AG04450 (cell line): ENCODE results near the gene OR10H1. TPM values are rescaled to one million over a fixed set of nuclear protein-coding genes. Genes with fewer than 3 reads are reported as not detected.

Experiments used
- CTCF ChIA-PET: fragments of 300-600, 350-600 bp; formaldehyde crosslinking; extraction: SDS; loops from one replicate; lab custom pipeline; 2022; ENCODE audit warnings: antibody characterized with exemption, inconsistent platforms; lab: Charles Lee
- POLR2A ChIA-PET: fragments of 350-600 bp; formaldehyde crosslinking; extraction: SDS; loops from one replicate; lab custom pipeline; 2021; ENCODE audit warnings: antibody characterized with exemption, inconsistent platforms; lab: Yijun Ruan, JAX
- DNase-seq: peaks from one replicate; pipeline ENCODE4 v3.0.0-alpha.2; 2011; ENCODE audit warnings: low read depth, low spot score
- H3K27ac ChIP-seq: one replicate; pipeline ENCODE4 v1.5.1; 2012; ENCODE audit warnings: low read depth, low read length, control low read depth
- H3K27me3 ChIP-seq: one replicate; pipeline ENCODE4 v1.6.0; 2012; ENCODE audit warnings: low read length; ENCODE audit not compliant: control insufficient read depth, insufficient read depth
- H3K4me3 ChIP-seq: 2 replicates; pipeline ENCODE4 v1.5.1; 2011; ENCODE audit warnings: mild to moderate bottlenecking, low read depth, low read length, control low read depth
- H3K9me3 ChIP-seq: 2 replicates; pipeline ENCODE4 v1.5.1; 2012; ENCODE audit warnings: low read length; ENCODE audit not compliant: control insufficient read depth, insufficient read depth
- polyA plus RNA-seq: library from polyadenylated mRNA; depleted of rRNA; stranded (reverse); fragments of >200 nt; gene quantifications from 2 replicates; pipeline ENCODE4 v1.2.3, GENCODE V29; 2011
- TF ChIP-seq, protein P1 (sequence below): IDR thresholded peaks from 2 replicates; pipeline ENCODE4 v1.5.1; 2011; ENCODE audit warnings: low read depth, low read length, control low read depth, inconsistent platforms

The OR10H1 gene
- polyA plus RNA-seq, 1 experiment = not detected

GRCh38 chr19:15781661-15782060 lies 33.8 kb downstream of the OR10H1 start:
- H3K27me3 ChIP-seq = no peaks in the 10 kb centered on the region
- H3K27ac ChIP-seq = no peak overlapping the region
- ChIA-PET CTCF (no interaction called here), POLR2A (no interaction called here)
- no peak overlapping the region for H3K4me3 ChIP-seq
- peaks cover 40% of the 10 kb centered on the region for H3K9me3 ChIP-seq
- no peak for DNase-seq
- TF ChIP-seq, protein P1, sequence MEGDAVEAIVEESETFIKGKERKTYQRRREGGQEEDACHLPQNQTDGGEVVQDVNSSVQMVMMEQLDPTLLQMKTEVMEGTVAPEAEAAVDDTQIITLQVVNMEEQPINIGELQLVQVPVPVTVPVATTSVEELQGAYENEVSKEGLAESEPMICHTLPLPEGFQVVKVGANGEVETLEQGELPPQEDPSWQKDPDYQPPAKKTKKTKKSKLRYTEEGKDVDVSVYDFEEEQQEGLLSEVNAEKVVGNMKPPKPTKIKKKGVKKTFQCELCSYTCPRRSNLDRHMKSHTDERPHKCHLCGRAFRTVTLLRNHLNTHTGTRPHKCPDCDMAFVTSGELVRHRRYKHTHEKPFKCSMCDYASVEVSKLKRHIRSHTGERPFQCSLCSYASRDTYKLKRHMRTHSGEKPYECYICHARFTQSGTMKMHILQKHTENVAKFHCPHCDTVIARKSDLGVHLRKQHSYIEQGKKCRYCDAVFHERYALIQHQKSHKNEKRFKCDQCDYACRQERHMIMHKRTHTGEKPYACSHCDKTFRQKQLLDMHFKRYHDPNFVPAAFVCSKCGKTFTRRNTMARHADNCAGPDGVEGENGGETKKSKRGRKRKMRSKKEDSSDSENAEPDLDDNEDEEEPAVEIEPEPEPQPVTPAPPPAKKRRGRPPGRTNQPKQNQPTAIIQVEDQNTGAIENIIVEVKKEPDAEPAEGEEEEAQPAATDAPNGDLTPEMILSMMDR = no peak

DNA sequence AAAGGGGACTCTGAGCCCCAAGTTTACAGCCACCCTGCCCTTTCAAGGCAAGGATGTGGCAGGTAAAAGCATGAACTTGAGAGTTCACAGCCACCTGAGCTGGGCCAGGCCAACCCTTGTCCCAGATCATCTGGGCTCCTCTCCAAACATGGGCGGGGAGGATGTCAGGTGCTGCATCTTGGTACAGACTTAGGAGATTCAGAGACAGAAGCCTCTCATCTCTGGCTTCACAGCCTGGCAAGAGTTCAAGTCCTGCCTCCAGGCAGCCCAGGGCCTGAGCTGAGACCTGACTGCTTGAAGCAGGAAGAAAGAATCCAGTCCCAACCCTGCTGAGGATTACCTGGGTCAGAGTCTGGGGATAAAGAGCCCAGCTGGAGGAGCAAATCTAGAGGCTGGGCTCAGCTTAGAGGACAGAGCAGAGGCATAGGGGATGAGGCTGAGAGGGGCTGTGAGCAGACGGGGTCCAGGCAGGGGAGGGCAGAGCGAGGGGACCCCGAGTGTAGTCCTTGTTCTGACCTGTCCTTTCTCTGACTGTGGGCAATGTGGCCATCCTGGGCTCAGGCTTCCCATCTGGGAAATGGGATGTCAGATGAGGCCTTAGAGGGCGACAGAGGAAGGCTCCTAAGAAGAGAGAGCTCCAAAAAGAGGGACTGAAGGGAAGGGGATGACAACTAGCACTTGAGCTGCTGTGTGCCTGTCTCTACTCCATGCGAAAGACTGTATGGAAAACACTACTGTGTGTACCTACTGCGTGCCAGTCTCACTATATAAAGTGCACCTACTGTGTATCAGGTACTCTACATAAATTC lies 34.6 kb downstream of the OR10H1 start:
- ChIA-PET CTCF (no interaction called here), POLR2A (no interaction called here)
- Histone ChIP-seq H3K9me3 (peaks cover 42% of the 10 kb centered on the region), H3K4me3 (no peak overlapping the region), H3K27ac (no peak overlapping the region), H3K27me3 (no peaks in the 10 kb centered on the region)
- DNase-seq = no peak
- TF ChIP-seq, protein P1 = no peak

DNA sequence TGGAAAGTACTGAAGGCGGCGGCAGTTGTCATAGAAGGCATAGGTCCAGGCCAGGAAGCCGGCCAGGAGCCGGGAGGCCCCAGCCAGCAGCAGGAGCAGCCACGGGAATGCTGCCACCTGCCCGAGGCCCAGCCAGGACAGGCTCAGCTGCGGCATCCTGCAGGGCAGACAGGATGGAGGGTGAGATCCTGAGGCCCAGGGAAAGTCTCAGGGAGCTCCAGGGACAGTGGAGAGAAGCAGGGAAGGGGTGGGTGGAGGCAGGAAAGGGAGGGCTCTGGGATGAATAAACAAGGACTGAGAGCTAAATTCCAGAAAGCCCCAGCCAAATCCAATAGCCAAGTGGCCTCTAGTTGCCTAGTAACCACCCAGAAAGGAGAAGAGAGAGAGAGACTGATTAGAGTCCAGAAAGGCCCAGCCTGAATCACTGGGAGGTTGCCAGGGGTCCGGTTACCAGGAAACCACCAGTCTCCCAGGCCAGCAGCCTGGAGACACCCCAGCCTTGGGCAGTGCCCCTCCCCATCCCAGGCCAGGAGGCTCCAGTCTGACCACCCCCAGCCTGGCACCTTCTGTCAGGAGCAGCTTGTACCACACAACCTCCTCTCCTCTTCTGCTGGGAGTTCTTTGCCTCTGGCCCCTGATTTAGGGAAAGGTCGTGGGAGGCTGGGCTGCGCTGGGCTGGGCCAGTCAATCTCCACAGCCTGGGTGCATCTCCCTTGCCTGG lies 35.5 kb downstream of the OR10H1 start:
- Histone ChIP-seq H3K9me3 (peaks cover 48% of the 10 kb centered on the region), H3K27ac (no peak overlapping the region), H3K4me3 (no peak overlapping the region), H3K27me3 (no peaks in the 10 kb centered on the region)
- ChIA-PET POLR2A (no interaction called here), CTCF (no interaction called here)
- TF ChIP-seq, protein P1 = no peak
- no peak for DNase-seq

DNA sequence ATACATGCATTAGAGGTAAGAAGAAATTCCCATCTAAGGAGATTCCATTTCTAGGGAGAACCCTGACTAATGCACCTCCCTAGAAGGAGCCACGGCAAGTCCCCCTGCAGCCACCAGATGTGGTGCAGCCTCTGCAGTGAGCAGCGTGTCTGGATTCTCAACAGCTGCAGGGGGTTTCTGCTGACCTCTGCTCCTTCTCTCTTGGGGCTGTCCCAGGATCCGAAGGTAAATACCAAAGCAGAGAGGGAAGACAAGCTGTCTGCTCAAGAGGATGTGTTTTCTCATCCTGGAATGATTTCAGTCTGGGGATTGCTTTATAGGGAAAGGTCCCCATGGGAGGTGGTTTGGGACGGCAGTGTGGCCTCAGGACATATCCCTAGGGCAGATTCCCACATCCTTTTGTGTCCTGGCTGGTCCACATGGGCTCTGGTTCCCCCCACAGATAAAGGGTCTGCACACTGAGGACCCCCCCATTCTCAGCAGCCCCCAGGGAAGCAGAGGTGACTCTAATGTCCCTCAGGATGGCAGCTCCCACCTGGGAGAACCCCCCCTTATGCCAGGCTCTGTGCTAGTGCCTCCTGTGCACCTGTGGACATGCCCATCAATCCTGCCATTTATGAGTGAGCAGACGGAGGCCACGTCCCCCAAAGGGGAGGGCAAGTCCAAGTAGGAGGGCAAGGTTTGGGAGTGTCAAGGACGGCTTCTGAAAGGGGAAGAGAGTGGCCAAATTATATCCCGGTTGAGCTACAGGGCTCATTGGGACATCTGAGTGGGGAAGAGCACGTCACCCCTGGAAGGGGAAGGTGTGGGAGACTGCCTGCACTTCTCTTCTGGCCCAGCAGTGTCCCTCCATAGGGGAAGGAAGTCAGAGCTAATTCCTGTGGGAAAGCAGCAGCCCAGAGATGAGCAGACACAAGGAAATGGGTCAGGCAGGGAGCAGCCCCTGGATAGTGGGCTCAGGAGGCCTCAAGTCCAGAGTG lies 38.2 kb downstream of the OR10H1 start:
- H3K27ac ChIP-seq = no peak overlapping the region
- DNase-seq = no peak
- CTCF ChIA-PET = no interaction called here

More for the DNA sequence above, 38.2 kb downstream of the OR10H1 start:
- Histone ChIP-seq H3K27me3 (no peaks in the 10 kb centered on the region), H3K4me3 (no peak overlapping the region), H3K9me3 (peaks cover 51% of the 10 kb centered on the region)
- POLR2A ChIA-PET = no interaction called here
- TF ChIP-seq, protein P1 = no peak
